ENCODE results near the gene CYP2D6. TPM values are rescaled to one million over a fixed set of nuclear protein-coding genes. Genes with fewer than 3 reads are reported as not detected.
A peak's percentile ranks its signal among the peaks of the same experiment; 100 is the strongest.

The CYP2D6 gene
- total and polyA plus RNA-seq, 7 experiments from 2014 or later = 0.11 to 13.3 (median 10.9) TPM; not detected in 1

GRCh38 chr22:42169055-42169469 lies 38.5 kb upstream of the CYP2D6 start:
- no peak overlapping the region for H3K27ac ChIP-seq (ENCODE audit: low read depth, low read length)
- ChIA-PET POLR2A (no interaction called here), CTCF (interaction anchor here (0.9 to 3.2 kb wide), 4 partner anchors 108 to 276 kb away, joined by 3 to 11 read pairs (median 4); no protein-coding TSS in a partner anchor)
- peak; percentile 36 to 77 (median 60) for DNase-seq
- peaks cover 13 to 39% (median 33%) of the 10 kb centered on the region in 7 donors for H3K4me1 Mint-ChIP-seq
- peaks cover 0 to 15% of the 10 kb centered on the region in 2 donors for H3K4me1 ChIP-seq (ENCODE audit: control insufficient read depth in 2 of 2, insufficient read depth in 2 of 2, low read length in 2 of 2)
- ATAC-seq = peak; percentile 89
- no peaks in the 10 kb centered on the region for H3K9me3 Mint-ChIP-seq
- peaks cover 0 to 67% (median 0%) of the 10 kb centered on the region in 3 experiments for H3K36me3 ChIP-seq (ENCODE audit: control insufficient read depth in 2 of 3, insufficient read depth in 3 of 3, low read length in 3 of 3)
- no peaks in the 10 kb centered on the region for H3K27me3 ChIP-seq (ENCODE audit: control insufficient read depth in 2 of 2, insufficient read depth in 2 of 2, low read length in 2 of 2)
- H3K4me3 ChIP-seq (ENCODE audit: low read length) = no peak overlapping the region
- H3K9me3 ChIP-seq (ENCODE audit: control insufficient read depth in 2 of 3, low read length in 3 of 3) = no peaks in the 10 kb centered on the region
- H3K27me3 Mint-ChIP-seq = no peaks in the 10 kb centered on the region
- peaks cover 0 to 14% (median 6%) of the 10 kb centered on the region in 5 donors for H3K36me3 Mint-ChIP-seq
- no peak overlapping the region for H3K4me3 Mint-ChIP-seq
- intact Hi-C loops (cut with micrococcal nuclease) = loop anchor here (1.0 to 2.0 kb wide), 7 partner anchors 78 to 276 kb away; partner anchors contain the start of gene NDUFA6 (in 1 of the 2)
- H3K27ac Mint-ChIP-seq = peak overlapping the region in 1 of 9 donors; percentile 31

GRCh38 chr22:42168476-42168875 lies 37.9 kb upstream of the CYP2D6 start:
- Histone ChIP-seq H3K27me3 (ENCODE audit: control insufficient read depth in 2 of 2, insufficient read depth in 2 of 2, low read length in 2 of 2) (no peaks in the 10 kb centered on the region), H3K4me3 (ENCODE audit: low read length) (no peak overlapping the region), H3K27ac (ENCODE audit: low read depth, low read length) (no peak overlapping the region), H3K36me3 (ENCODE audit: control insufficient read depth in 2 of 3, insufficient read depth in 3 of 3, low read length in 3 of 3) (peaks cover 0 to 71% (median 0%) of the 10 kb centered on the region in 3 experiments), H3K9me3 (ENCODE audit: control insufficient read depth in 2 of 3, low read length in 3 of 3) (no peaks in the 10 kb centered on the region), H3K4me1 (ENCODE audit: control insufficient read depth in 2 of 2, insufficient read depth in 2 of 2, low read length in 2 of 2) (peaks cover 0 to 9% of the 10 kb centered on the region in 2 donors)
- no peak overlapping the region for H3K4me3 Mint-ChIP-seq
- POLR2A ChIA-PET = interaction anchor here (0.6 kb wide), 1 partner anchor 28 kb away, joined by 4 read pairs; no protein-coding TSS in a partner anchor
- CTCF ChIA-PET = interaction anchor here (0.8 kb wide), 1 partner anchor 271 kb away, joined by 7 read pairs; no protein-coding TSS in a partner anchor
- no peaks in the 10 kb centered on the region for H3K27me3 Mint-ChIP-seq
- DNase-seq = no peak
- H3K36me3 Mint-ChIP-seq = peaks cover 0 to 18% (median 8%) of the 10 kb centered on the region in 5 donors
- no peak for ATAC-seq
- H3K9me3 Mint-ChIP-seq = no peaks in the 10 kb centered on the region
- H3K27ac Mint-ChIP-seq = no peak overlapping the region
- intact Hi-C loops (cut with micrococcal nuclease) = loop anchor here (2.0 kb wide), 4 partner anchors 78 to 276 kb away; partner anchors contain the start of gene NDUFA6 (in 1 of the 2)
- H3K4me1 Mint-ChIP-seq = peaks cover 13 to 36% (median 27%) of the 10 kb centered on the region in 7 donors

GRCh38 chr22:42167066-42167465 lies 36.5 kb upstream of the CYP2D6 start:
- no peak for DNase-seq
- intact Hi-C loops (cut with micrococcal nuclease) = no loop called here
- POLR2A ChIA-PET = no interaction called here

GRCh38 chr22:42164901-42165300 lies 34.3 kb upstream of the CYP2D6 start:
- Histone ChIP-seq H3K4me1 (ENCODE audit: control insufficient read depth in 2 of 2, insufficient read depth in 2 of 2, low read length in 2 of 2) (peaks cover 0 to 4% of the 10 kb centered on the region in 2 donors), H3K27me3 (ENCODE audit: control insufficient read depth in 2 of 2, insufficient read depth in 2 of 2, low read length in 2 of 2) (no peaks in the 10 kb centered on the region), H3K9me3 (ENCODE audit: control insufficient read depth in 2 of 3, low read length in 3 of 3) (no peaks in the 10 kb centered on the region), H3K4me3 (ENCODE audit: low read length) (no peak overlapping the region), H3K36me3 (ENCODE audit: control insufficient read depth in 2 of 3, insufficient read depth in 3 of 3, low read length in 3 of 3) (peaks cover 0 to 83% (median 0%) of the 10 kb centered on the region in 3 experiments), H3K27ac (ENCODE audit: low read depth, low read length) (no peak overlapping the region)
- no peak for DNase-seq
- ChIA-PET POLR2A (interaction anchor here (0.6 kb wide), 2 partner anchors 34 to 663 kb away, joined by 3 to 4 read pairs; no protein-coding TSS in a partner anchor), CTCF (interaction anchor here (1.1 kb wide), 1 partner anchor 45 kb away, joined by 3 read pairs; no protein-coding TSS in a partner anchor)
- H3K9me3 Mint-ChIP-seq = no peaks in the 10 kb centered on the region
- peaks cover 0 to 14% (median 6%) of the 10 kb centered on the region in 7 donors for H3K4me1 Mint-ChIP-seq
- no peaks in the 10 kb centered on the region for H3K27me3 Mint-ChIP-seq
- H3K36me3 Mint-ChIP-seq = peaks cover 0 to 22% (median 8%) of the 10 kb centered on the region in 5 donors
- H3K4me3 Mint-ChIP-seq = no peak overlapping the region
- intact Hi-C loops (cut with micrococcal nuclease) = no loop called here
- peak overlapping the region in 4 of 9 donors; percentile 26 to 82 (median 66) for H3K27ac Mint-ChIP-seq
- no peak for ATAC-seq

More at GRCh38 chr22:42167066-42167465, 36.5 kb upstream of the CYP2D6 start:
- CTCF ChIA-PET = interaction anchor here (0.7 to 0.8 kb wide), 2 partner anchors 178 to 385 kb away, joined by 3 read pairs; no protein-coding TSS in a partner anchor
- no peaks in the 10 kb centered on the region for H3K27me3 Mint-ChIP-seq
- Histone ChIP-seq H3K4me3 (ENCODE audit: low read length) (no peak overlapping the region), H3K4me1 (ENCODE audit: control insufficient read depth in 2 of 2, insufficient read depth in 2 of 2, low read length in 2 of 2) (peaks cover 0 to 4% of the 10 kb centered on the region in 2 donors), H3K36me3 (ENCODE audit: control insufficient read depth in 2 of 3, insufficient read depth in 3 of 3, low read length in 3 of 3) (peaks cover 0 to 78% (median 0%) of the 10 kb centered on the region in 3 experiments), H3K27me3 (ENCODE audit: control insufficient read depth in 2 of 2, insufficient read depth in 2 of 2, low read length in 2 of 2) (no peaks in the 10 kb centered on the region), H3K27ac (ENCODE audit: low read depth, low read length) (no peak overlapping the region), H3K9me3 (ENCODE audit: control insufficient read depth in 2 of 3, low read length in 3 of 3) (no peaks in the 10 kb centered on the region)
- no peak overlapping the region for H3K4me3 Mint-ChIP-seq
- H3K4me1 Mint-ChIP-seq = peaks cover 5 to 24% (median 16%) of the 10 kb centered on the region in 7 donors
- peaks cover 0 to 18% (median 8%) of the 10 kb centered on the region in 5 donors for H3K36me3 Mint-ChIP-seq
- ATAC-seq = no peak
- H3K9me3 Mint-ChIP-seq = no peaks in the 10 kb centered on the region
- H3K27ac Mint-ChIP-seq = peak overlapping the region in 2 of 9 donors; percentile 34 to 36

GRCh38 chr22:42163515-42163914 lies 32.9 kb upstream of the CYP2D6 start:
- peaks cover 0 to 77% (median 0%) of the 10 kb centered on the region in 3 experiments for H3K36me3 ChIP-seq (ENCODE audit: control insufficient read depth in 2 of 3, insufficient read depth in 3 of 3, low read length in 3 of 3)
- H3K27ac ChIP-seq (ENCODE audit: low read depth, low read length) = no peak overlapping the region
- no peak overlapping the region for H3K4me3 Mint-ChIP-seq
- no peaks in the 10 kb centered on the region for H3K9me3 ChIP-seq (ENCODE audit: control insufficient read depth in 2 of 3, low read length in 3 of 3)
- H3K4me1 ChIP-seq (ENCODE audit: control insufficient read depth in 2 of 2, insufficient read depth in 2 of 2, low read length in 2 of 2) = no peaks in the 10 kb centered on the region
- H3K27me3 ChIP-seq (ENCODE audit: control insufficient read depth in 2 of 2, insufficient read depth in 2 of 2, low read length in 2 of 2) = no peaks in the 10 kb centered on the region
- no peak overlapping the region for H3K4me3 ChIP-seq (ENCODE audit: low read length)
- H3K36me3 Mint-ChIP-seq = peaks cover 0 to 18% (median 5%) of the 10 kb centered on the region in 5 donors
- DNase-seq (no peak), ATAC-seq (no peak)
- POLR2A ChIA-PET = no interaction called here
- H3K4me1 Mint-ChIP-seq = peaks cover 0 to 8% (median 5%) of the 10 kb centered on the region in 7 donors
- no peaks in the 10 kb centered on the region for H3K27me3 Mint-ChIP-seq
- H3K9me3 Mint-ChIP-seq = no peaks in the 10 kb centered on the region
- intact Hi-C loops (cut with micrococcal nuclease) = no loop called here
- CTCF ChIA-PET = no interaction called here
- peak overlapping the region in 4 of 9 donors; percentile 15 to 91 (median 70) for H3K27ac Mint-ChIP-seq

- no peaks in the 10 kb centered on the region for H3K9me3 ChIP-seq (ENCODE audit: control insufficient read depth in 2 of 3, low read length in 3 of 3)
- H3K27ac ChIP-seq (ENCODE audit: low read depth, low read length) = no peak overlapping the region
- Mint-ChIP-seq H3K27me3 (no peaks in the 10 kb centered on the region), H3K36me3 (peaks cover 0 to 21% (median 5%) of the 10 kb centered on the region in 5 donors), H3K4me1 (peaks cover 0 to 6% (median 4%) of the 10 kb centered on the region in 7 donors), H3K9me3 (no peaks in the 10 kb centered on the region), H3K27ac (peak overlapping the region in 1 of 9 donors; percentile 43), H3K4me3 (no peak overlapping the region)
- ATAC-seq (no peak), DNase-seq (no peak)
- POLR2A ChIA-PET = no interaction called here
- H3K4me3 ChIP-seq (ENCODE audit: low read length) = no peak overlapping the region
- CTCF ChIA-PET = no interaction called here
- H3K4me1 ChIP-seq (ENCODE audit: control insufficient read depth in 2 of 2, insufficient read depth in 2 of 2, low read length in 2 of 2) = no peaks in the 10 kb centered on the region
- intact Hi-C loops (cut with micrococcal nuclease) = no loop called here
- H3K27me3 ChIP-seq (ENCODE audit: control insufficient read depth in 2 of 2, insufficient read depth in 2 of 2, low read length in 2 of 2) = no peaks in the 10 kb centered on the region
- H3K36me3 ChIP-seq (ENCODE audit: control insufficient read depth in 2 of 3, insufficient read depth in 3 of 3, low read length in 3 of 3) = peaks cover 0 to 75% (median 0%) of the 10 kb centered on the region in 3 experiments
These were observed 32.3 kb upstream of the CYP2D6 start for GRCh38 chr22:42162728-42163489.

Measured in naive thymus-derived CD4-positive, alpha-beta T cell (primary cell).